ENCODE data around the gene GASK1A. TPM values are rescaled to one million over a fixed set of nuclear protein-coding genes. Genes with fewer than 3 reads are reported as not detected.
"Not testable (repeated sequence)": the region's sequence is repeated elsewhere in the genome, so short reads cannot be mapped to it uniquely, and the experiment has no call there.

GASK1A gene
- total RNA-seq, 1 donor from 2014 or later = not detected

DNA sequence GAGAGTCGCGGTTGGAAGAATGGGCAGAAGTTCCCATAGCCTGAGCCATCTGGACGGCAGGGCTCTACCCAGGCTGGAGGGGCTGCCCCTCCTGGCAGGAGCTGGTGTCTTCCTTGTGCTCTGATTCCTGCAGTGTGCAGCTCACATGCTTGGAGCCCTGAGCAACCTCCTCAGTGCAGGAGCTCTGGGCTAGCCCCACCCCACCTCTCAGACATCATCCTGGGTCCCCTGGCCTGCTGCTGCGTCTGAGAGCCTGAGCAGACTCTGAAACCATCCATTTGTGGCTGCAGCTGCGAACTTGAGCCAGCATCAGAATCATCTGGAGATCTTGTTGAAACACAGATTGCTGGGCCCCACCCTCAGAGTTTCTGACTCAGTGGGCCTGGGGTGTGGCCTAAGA, 84.0 kb downstream of the GASK1A start:
- DNase-seq = no peak

- DNase-seq = not testable (repeated sequence)
These were observed 91.6 kb downstream of the GASK1A start for GRCh38 chr3:43070670-43071069.

- DNase-seq = peak; percentile 5
These were observed 92.3 kb downstream of the GASK1A start for GRCh38 chr3:43071313-43071893.

- no peak for DNase-seq
These were observed 93.2 kb downstream of the GASK1A start for GRCh38 chr3:43072361-43072760.

GRCh38 chr3:43073116-43073835, 94.2 kb downstream of the GASK1A start:
- DNase-seq = no peak

- DNase-seq = no peak
These were observed 94.7 kb downstream of the GASK1A start for GRCh38 chr3:43073836-43074220.

GRCh38 chr3:43074482-43074881, 95.4 kb downstream of the GASK1A start:
- DNase-seq = no peak

DNA sequence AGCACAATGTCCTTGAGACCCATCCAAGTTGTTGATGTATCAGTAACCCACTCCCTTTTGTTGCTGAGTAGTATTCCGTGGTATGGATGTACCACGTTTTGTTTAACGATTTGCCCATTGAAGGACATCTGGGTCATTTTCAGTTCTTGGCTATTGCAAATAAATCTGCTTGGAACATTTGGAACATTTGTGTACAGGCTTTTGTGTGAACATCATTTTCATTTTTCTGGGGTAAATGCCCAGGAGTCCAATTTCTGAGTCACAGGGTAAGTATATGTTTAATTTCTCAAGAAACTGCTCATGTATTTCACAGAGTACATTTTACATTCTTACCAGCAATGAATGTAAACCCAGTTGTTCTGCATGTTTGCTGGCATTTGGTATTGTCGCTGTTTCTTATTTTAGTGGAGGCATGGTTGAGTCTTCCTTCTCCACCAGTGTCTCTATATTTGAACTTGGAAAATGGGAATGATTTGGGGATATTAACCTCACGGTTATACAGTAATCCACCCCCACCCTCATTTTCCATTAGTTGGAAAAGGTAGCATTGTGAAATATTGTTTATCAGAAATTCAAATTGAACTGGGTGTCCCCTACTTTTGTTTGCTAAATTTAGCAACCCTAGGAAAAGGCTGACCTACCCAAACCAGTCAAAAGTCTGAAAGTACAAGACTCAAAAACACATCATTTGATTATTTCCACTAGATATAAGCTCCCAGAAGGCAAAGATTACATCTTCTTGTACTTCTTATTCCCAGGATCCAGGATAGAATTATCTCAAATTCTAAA, 96.0 kb downstream of the GASK1A start:
- no peak for DNase-seq

GRCh38 chr3:43075904-43076661, 97.0 kb downstream of the GASK1A start:
- DNase-seq = no peak

GRCh38 chr3:43076857-43077256, 97.7 kb downstream of the GASK1A start:
- no peak for DNase-seq

DNA sequence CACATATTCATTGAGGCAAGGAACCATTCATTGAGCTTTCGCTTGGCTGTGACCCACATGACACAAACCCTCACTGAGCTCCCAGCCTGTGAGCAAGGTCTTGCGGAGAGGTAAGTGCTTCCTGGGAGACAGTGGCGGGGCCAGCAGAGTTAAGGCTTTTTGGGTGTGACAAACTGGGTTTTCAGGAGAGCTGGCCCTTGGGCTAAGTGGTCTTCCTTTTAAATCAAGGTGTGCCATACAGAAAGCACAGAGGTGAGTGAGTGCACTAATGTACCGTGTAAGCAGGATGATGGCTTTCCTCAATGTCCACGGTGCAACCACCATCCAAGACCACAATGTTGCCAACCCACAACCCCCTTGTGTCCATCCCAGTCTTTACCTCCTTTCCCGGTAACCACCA, 98.2 kb downstream of the GASK1A start:
- no peak for DNase-seq

GRCh38 chr3:43077707-43078106, 98.6 kb downstream of the GASK1A start:
- DNase-seq = no peak

GRCh38 chr3:43079536-43080332, 100.6 kb downstream of the GASK1A start:
- DNase-seq = no peak

GRCh38 chr3:43080726-43081568, 101.8 kb downstream of the GASK1A start:
- no peak for DNase-seq

- no peak for DNase-seq
These were observed 102.7 kb downstream of the GASK1A start for GRCh38 chr3:43081796-43082195.

GRCh38 chr3:43082457-43082856, 103.3 kb downstream of the GASK1A start:
- no peak for DNase-seq

- DNase-seq = no peak
These were observed 107.5 kb downstream of the GASK1A start for GRCh38 chr3:43086460-43087165.

DNA sequence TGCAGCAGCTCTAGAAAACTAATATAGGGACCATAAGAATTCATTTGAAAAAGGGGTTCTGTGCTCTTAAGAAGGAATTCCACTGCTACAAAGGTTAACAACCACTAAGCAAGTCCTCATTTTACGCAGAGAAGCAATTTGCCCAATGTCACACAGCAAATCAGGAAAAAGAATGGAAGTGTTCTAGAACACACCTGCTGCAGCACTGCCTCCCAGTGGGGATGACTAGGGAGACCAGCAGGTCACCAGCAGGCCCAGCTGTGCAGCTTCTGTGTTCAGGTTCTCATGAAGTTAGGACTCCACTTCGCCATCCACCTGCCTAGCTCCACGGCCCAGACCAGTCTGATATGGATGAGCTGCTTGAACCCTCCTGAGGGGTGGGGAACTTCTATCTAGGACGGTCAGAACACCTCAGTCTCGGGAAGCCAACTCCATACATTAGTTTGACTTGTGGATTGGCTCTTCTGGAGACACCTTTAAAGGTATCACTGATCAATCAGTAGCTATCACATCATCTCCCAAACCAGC, 108.2 kb downstream of the GASK1A start:
- no peak for DNase-seq

- DNase-seq = no peak
These were observed 110.0 kb downstream of the GASK1A start for GRCh38 chr3:43089081-43089480.

DNA sequence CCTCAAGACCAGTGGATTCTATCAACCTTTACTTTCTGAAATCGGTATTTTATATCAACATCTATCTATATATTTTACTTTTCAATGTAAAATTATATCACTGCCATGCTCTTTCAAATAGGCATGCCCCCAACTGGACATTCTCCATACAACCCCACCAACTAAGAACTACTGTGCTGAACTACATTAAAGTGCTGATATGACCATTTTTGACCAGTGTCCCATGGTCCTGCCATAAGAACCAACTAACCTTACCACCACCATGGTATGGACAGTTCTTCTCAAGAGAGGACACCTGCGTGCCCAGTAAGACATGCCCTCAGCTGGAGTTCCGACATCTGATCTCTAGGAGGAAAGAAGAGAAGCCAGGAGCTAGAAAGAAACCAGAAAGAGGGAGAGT, 111.1 kb downstream of the GASK1A start:
- DNase-seq = no peak
